ENCODE measurements around the gene TPX2. TPM values are rescaled to one million over a fixed set of nuclear protein-coding genes. Genes with fewer than 3 reads are reported as not detected.

The TPX2 gene
- total and polyA plus RNA-seq, 8 donors: 5.1 to 89.9 (median 39.7) TPM

- H3K27me3 ChIP-seq: no peaks in the 10 kb centered on the region
- peaks cover 75 to 100% of the 10 kb centered on the region in 2 donors for H3K4me1 ChIP-seq
- peak overlapping the region; percentile 88 to 89 for H3K27ac ChIP-seq
- H3K9me3 ChIP-seq: no peaks in the 10 kb centered on the region
- no peak overlapping the region for H3K4me3 ChIP-seq
- ATAC-seq (peak; percentile 26), DNase-seq (peak in 1 of 4 donors; percentile 69)
- intact Hi-C loops (cut with DNase I): no loop called here
- TF ChIP-seq, protein P1, sequence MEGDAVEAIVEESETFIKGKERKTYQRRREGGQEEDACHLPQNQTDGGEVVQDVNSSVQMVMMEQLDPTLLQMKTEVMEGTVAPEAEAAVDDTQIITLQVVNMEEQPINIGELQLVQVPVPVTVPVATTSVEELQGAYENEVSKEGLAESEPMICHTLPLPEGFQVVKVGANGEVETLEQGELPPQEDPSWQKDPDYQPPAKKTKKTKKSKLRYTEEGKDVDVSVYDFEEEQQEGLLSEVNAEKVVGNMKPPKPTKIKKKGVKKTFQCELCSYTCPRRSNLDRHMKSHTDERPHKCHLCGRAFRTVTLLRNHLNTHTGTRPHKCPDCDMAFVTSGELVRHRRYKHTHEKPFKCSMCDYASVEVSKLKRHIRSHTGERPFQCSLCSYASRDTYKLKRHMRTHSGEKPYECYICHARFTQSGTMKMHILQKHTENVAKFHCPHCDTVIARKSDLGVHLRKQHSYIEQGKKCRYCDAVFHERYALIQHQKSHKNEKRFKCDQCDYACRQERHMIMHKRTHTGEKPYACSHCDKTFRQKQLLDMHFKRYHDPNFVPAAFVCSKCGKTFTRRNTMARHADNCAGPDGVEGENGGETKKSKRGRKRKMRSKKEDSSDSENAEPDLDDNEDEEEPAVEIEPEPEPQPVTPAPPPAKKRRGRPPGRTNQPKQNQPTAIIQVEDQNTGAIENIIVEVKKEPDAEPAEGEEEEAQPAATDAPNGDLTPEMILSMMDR (IDR thresholded peaks at IDR 0.05): no peak
- H3K36me3 ChIP-seq: peaks cover 0 to 79% of the 10 kb centered on the region in 2 donors
Observed at GRCh38 chr20:31710423-31711108, 28.5 kb upstream of the TPX2 start.

DNA sequence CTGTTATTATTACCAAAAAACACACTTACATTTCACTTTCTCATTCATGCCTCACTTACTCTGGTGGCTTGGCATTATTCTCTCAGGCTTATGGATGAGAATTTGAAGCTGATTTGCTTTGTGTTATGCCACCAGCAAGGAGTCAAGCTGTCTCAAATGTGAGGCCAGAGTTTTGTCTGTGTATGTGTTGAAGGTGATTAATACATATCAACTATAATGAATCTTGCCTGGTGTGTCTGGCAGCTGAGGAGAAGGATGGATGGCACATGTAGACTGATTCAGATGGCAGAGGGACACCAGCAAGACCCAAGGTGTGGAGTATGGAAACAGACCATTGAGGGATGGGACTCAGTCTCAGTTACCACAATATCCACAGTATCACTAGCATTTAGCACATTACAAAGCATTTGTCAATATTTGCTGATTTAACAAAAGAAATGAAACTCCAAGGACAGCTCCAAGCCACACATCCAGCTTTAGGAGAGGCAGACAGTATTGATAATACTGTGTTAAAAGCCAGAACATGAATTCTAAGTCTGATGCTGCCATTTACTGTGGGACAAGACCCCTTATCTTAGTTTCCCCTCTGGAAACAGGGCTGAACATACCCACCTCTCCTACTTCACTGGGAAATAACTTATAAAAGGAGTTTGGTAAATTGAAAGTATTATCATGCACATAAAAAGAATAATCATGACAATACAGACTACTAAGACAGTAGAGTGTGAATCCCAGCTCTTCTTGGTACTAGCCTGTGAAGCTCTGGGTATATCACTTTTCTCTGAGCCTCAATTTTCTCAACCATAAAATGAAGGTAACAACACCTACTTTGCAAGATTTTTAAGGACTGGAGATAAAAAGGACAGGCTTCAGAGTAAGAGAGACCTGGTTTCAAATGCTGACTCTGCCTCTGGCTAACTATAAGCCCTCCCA, 27.6 kb upstream of the TPX2 start:
- DNase-seq: no peak
- ATAC-seq: no peak
- no peak overlapping the region for H3K4me3 ChIP-seq
- intact Hi-C loops (cut with DNase I): no loop called here
- no peaks in the 10 kb centered on the region for H3K27me3 ChIP-seq
- H3K9me3 ChIP-seq: no peaks in the 10 kb centered on the region
- TF ChIP-seq, protein P1 (IDR thresholded peaks at IDR 0.05): no peak
- peak overlapping the region; percentile 88 to 89 for H3K27ac ChIP-seq
- peaks cover 73 to 100% of the 10 kb centered on the region in 2 donors for H3K4me1 ChIP-seq
- peaks cover 0 to 78% of the 10 kb centered on the region in 2 donors for H3K36me3 ChIP-seq

GRCh38 chr20:31712112-31712553, 27.0 kb upstream of the TPX2 start:
- TF ChIP-seq, protein P1 (IDR thresholded peaks at IDR 0.05): no peak
- Histone ChIP-seq H3K4me3 (no peak overlapping the region), H3K27me3 (no peaks in the 10 kb centered on the region), H3K9me3 (no peaks in the 10 kb centered on the region), H3K27ac (peak overlapping the region; percentile 88 to 89), H3K36me3 (peaks cover 0 to 79% of the 10 kb centered on the region in 2 donors), H3K4me1 (peaks cover 72 to 100% of the 10 kb centered on the region in 2 donors)
- no peak for DNase-seq
- peak; percentile 18 for ATAC-seq
- intact Hi-C loops (cut with DNase I): no loop called here

GRCh38 chr20:31712564-31713311, 26.4 kb upstream of the TPX2 start:
- DNase-seq: peak in 2 of 4 donors; percentile 78 to 79
- H3K27me3 ChIP-seq: no peaks in the 10 kb centered on the region
- H3K4me3 ChIP-seq: peak overlapping the region; percentile 8 to 11
- no peaks in the 10 kb centered on the region for H3K9me3 ChIP-seq
- H3K27ac ChIP-seq: peak overlapping the region; percentile 88 to 89
- intact Hi-C loops (cut with DNase I): no loop called here
- peaks cover 0 to 75% of the 10 kb centered on the region in 2 donors for H3K36me3 ChIP-seq
- TF ChIP-seq, protein P1 (IDR thresholded peaks at IDR 0.05): no peak
- H3K4me1 ChIP-seq: peaks cover 72 to 100% of the 10 kb centered on the region in 2 donors
- ATAC-seq: peak; percentile 70

All from left lung (tissue), 10 donors.